ENCODE measurements around the gene KLHL11. TPM values are rescaled to one million over a fixed set of nuclear protein-coding genes. Genes with fewer than 3 reads are reported as not detected.

Gene KLHL11
- total and polyA plus RNA-seq, 9 of the 15 experiments (the other 6 are each of a cell fraction or from before 2014, with no cell fraction given): 0.20 to 17.0 (median 10.3) TPM

- TF ChIP-seq BDP1 (IDR thresholded peaks at IDR 0.05; ENCODE audit: insufficient read depth, insufficient read length): no peak
- TF ChIP-seq PHB2 (IDR thresholded peaks at IDR 0.05; ENCODE audit: low read depth): no peak
- TF ChIP-seq POLR2AphosphoS5 (IDR thresholded peaks at IDR 0.05; ENCODE audit: control insufficient read depth, insufficient read depth, low read depth, low read length): peak; percentile 88
- TF ChIP-seq CAMTA2 (CRISPR knock-in tag; conservative IDR thresholded peaks at IDR 0.05): no peak
- TF ChIP-seq ELF2 (CRISPR knock-in tag; IDR thresholded peaks at IDR 0.05): no peak
- no peak for TF ChIP-seq FOXK1 (CRISPR knock-in tag; IDR thresholded peaks at IDR 0.05; ENCODE audit: borderline replicate concordance)
- TF ChIP-seq HMGXB4 (CRISPR knock-in tag; IDR thresholded peaks at IDR 0.05): no peak
- no peak for TF ChIP-seq POLR2AphosphoS2 (IDR thresholded peaks at IDR 0.05; ENCODE audit: low read length)
- no peak for TF ChIP-seq CEBPB (tag; IDR thresholded peaks at IDR 0.05)
- TF ChIP-seq PCBP2 (IDR thresholded peaks at IDR 0.05; ENCODE audit: low read depth, low read length, poor library complexity, severe bottlenecking): no peak
- TF ChIP-seq ATF6 (CRISPR knock-in tag; IDR thresholded peaks at IDR 0.05): no peak
- peak; percentile 96 for TF ChIP-seq RBFOX2 (IDR thresholded peaks at IDR 0.05; ENCODE audit: low read depth, low read length)
- TF ChIP-seq SMARCC2 (IDR thresholded peaks at IDR 0.05; ENCODE audit: low read depth): no peak
- no peak for TF ChIP-seq MED1 (CRISPR knock-in tag; IDR thresholded peaks at IDR 0.05; ENCODE audit: borderline replicate concordance)
- no peak for TF ChIP-seq POLR3G (IDR thresholded peaks at IDR 0.05; ENCODE audit: extremely low read depth, insufficient read length, insufficient replicate concordance)
- no peak for TF ChIP-seq RFX1 (IDR thresholded peaks at IDR 0.05)
- no peak for TF ChIP-seq HSF4 (CRISPR knock-in tag; IDR thresholded peaks at IDR 0.05; ENCODE audit: borderline replicate concordance)
- TF ChIP-seq GATAD2B (IDR thresholded peaks at IDR 0.05; ENCODE audit: borderline replicate concordance): no peak; the same call in 1 of the 2 replicates
- TF ChIP-seq HOXB6 (CRISPR knock-in tag; IDR thresholded peaks at IDR 0.05; ENCODE audit: borderline replicate concordance): no peak
- peak; percentile 75 for TF ChIP-seq EGR1 (conservative IDR thresholded peaks at IDR 0.05)
- TF ChIP-seq HDAC2 (IDR thresholded peaks at IDR 0.05): no peak
- no peak for TF ChIP-seq DACH1 (IDR thresholded peaks at IDR 0.05; ENCODE audit: partially characterized antibody)
- no peak for TF ChIP-seq DPF2 (IDR thresholded peaks at IDR 0.05)
These were observed at the start of gene KLHL11 (continued) for GRCh38 chr17:41864836-41865595.

All from K562 (cell line).